HG03039 (cell line): ENCODE data around the gene LRRC4C.

Source experiments
- ATAC-seq: cut with Tn5 transposase; IDR thresholded peaks from one replicate; pipeline ENCODE4 v1.9.1; 2021; ENCODE audit warnings: mild to moderate bottlenecking, moderate library complexity; ENCODE audit not compliant: unreplicated experiment

LRRC4C gene

DNA sequence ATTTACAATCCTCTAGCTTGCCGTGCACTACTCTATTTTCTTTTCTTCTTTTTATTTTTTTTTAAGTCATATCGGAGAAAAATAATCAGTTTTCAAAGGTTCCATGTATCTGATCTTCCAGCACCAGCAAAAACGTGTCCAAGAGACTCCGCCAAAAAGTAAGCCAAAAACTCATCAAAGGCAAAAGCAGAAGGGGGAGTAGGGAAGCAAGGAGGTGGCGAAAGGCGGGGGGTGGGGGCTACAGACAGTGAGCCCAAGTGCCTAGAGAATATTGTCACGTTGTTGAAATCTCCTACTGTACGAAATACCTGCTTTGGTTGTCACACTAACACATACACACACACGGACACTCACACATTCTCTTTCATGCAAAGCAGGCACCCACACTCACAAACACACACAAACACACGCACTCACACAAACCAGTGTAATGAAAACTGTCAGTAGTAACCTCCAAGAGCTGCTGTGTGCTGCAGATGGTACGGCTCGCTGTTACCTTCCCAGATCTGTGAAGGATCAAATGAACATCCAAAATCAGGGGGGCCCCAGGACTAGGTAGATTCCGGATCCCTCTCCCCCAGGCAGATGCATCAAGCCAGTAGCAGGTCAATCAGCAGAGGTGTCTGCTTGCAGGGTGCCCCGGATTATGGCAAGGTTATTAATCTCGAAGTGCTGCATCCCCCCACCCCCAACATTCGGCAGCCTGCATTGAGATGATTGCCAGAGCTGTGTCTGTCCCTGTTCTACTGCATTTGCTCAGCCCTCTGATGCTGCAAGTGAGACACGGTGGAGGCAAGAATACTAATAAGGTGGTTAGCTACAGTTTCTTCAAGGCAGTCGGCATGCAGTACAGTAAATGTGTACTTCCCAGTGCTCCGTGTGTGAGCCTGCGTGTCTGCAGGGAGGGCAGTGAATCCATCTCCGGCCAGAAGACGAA lies at the start of gene LRRC4C:
Gene LRRC4C, minus strand, starts transcription at position 188 of the 937 bp plus-strand sequence.
- no peak for ATAC-seq

DNA sequence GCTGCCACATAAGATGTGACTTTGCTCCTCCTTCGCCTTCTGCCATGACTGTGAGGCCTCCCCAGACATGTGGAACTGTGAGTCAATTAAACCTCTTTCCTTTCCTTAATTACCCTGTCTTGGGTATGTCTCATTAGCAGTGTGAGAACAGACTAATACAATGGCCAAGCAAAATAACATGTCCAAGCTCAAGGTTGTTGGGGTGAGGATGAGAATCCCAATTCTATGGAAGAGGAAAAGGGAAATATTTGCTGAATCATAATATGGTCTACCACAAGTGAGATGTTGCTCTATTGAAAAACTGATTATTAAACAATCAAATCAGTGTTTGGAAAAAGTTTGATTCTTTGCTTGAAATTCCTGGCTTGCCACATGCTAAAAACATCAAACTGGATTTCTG lies 48.7 kb upstream of the LRRC4C start:
- ATAC-seq = no peak

DNA sequence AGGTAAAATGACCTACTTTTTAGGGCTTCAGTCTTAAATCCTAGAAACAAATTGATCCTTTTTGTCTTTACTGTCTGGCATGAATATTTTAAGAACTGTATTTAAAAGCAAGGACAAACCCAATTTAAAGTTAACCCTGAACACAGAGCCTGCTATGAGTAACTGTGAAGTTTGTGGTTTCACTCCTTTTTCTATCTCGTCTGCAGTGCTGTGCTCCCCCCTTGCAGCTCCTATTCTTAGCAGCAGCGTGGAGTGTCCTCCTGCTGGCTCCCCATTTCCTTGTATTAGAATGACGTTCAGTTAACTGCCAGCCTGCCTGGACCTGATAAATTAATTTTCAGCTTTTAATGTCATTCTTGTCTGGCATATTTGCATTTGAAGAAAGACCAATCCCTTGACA lies 40.0 kb upstream of the LRRC4C start:
- ATAC-seq = no peak

DNA sequence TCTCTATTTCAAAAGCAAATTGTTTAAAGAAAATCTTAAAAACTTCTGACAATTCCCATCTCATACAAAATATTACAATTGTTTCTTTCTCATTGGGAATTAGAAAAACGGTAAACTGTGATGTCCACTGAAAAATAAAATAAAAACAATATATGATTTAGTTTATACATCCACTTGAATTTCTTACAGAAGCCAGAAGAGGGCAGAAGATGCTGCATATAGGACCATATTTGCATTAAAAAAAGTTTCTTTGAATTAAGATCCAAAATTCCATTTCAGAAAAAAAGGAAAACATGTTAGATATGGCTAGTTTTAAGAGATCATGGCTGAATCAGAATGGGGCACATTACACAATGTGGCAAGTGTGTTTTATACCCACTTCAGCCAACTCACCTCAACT lies 39.3 kb upstream of the LRRC4C start:
- no peak for ATAC-seq

DNA sequence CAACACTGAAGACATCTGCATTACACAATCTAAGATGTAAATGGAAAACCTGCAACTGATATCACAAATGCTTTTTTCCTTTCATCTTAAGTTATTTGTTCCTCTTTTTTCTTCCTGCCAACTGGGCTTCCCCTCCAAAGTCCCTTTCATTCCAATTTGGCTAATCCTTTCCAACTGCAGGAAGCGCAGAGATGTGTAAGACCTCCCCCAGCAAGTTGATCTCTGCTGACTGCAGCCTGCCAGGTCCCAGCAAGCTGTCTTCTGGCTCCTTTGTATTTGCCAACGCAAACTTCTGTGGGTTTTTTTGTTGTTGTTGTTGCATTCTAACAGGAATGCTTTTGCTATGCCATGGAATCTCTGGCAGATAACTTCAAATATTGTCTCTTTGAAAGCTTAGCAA lies 38.5 kb upstream of the LRRC4C start:
- ATAC-seq = no peak

DNA sequence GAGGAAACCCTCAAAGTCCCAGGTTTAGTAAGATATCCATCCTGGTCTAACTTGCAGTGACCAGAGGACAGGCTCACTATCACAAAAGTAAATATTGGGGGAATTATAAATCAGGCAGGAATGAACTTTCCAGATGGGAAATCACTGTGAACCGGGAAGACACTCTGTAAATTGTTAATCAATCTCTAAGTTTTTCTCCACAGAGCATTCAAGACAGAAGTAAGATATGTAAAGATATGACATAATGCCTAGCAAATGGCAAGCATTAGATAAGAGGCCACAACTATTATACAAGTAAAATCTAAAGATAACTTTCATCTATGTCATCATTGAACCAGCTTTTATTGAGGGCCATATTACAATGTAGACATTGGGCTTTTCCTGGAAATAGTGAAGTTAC lies 35.3 kb upstream of the LRRC4C start:
- ATAC-seq = no peak

DNA sequence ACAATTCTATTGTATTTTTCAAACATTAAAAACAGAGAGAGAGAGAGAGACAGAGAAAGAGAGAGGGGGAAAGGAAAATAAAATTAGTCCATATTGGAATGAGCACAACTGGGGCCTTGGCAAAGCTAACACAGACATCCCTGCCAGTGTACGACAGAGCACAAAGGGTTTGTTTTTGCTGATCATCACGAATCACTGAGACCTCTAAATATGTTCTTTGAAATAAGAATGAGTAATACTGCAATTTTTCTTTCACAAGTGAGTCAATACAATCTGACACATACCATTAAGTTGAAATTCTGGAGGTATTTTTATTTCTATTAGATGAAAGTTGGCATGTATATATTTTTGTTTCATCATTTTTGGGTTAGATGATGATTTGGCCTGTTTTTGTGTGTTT lies 27.0 kb upstream of the LRRC4C start:
- ATAC-seq = no peak

DNA sequence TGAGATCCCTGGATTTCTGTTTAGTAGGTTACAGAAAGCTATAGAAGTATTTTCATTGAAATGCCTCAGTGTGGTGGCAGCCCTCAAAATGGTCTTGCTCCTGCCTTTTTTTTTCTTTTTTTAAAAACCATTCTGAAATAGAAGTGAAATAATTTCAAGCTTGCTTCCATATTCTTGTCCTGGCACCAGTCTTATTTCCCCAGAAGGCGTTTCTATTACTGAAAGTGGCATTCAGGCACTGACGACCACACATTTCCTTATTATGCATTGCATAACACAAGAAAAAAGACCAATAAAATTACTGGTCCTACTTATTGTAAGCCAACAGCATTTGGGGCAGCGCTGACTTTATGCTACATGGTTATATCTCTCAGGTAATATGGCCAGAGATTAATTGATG lies 24.5 kb upstream of the LRRC4C start:
- ATAC-seq = no peak

DNA sequence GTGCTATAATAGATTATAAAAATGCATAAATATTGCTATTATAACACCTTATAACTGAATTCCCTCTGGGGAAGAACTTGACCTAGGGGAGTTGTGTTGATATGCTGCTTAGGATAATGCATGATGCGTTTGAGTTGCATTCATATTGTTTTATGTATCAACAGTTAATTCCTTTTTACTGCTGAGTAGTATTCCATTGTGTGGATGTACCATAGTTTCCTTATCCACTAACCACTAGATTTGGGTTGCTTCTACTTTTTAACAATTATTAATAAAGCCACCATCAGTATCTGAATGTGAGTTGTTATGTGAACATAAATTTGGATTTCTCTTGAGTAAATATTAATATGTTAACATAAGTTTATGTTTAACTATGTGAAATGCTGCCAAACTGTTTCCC lies 19.7 kb upstream of the LRRC4C start:
- ATAC-seq = no peak

DNA sequence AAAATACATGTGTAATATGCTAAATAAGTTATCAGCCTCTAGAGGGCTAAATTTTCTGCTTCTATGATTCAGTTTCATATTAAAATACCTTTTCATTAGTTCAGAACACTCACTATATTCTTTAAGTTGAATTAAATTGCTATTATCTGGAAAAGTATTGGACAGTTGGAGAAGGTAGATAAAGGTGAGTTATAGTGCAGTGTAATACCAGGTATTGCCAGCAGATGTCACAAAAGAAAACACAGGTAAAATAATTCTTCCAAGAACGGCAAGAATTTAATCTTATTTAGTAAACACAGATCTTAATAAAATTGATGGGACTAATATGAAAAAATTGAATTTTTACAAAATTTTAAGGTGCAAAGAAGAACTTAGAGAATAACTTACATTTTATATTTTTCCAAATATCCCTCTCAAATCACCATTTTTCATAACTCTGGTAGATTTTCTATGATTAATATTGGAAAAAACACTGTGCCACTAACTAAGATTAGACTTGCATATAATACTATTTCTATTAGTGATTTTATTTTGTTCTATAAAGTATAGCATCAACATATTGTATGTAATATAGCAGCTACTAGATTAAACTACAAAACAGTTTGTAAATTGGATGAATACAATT lies 1.7 kb upstream of the LRRC4C start:
- no peak for ATAC-seq

DNA sequence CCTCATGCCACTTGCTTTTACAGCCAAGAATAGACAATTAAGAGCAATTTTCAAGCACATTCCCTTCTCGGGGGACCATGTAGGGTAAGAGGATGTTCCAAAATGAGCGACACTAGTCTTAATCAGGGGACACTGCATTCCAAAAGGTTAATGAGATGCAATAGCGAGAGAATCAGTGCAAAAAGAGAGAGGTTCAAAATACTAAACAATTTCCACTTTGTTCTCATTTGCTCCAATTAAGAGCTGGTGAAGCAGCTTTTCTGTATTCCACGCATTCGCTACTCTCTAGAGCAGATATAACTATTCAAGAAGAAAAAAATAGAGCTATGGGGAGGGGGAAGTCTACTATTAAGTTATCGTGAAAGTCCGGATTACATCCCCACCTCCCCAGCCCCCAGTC lies 811 bp downstream of the LRRC4C start:
- no peak for ATAC-seq

DNA sequence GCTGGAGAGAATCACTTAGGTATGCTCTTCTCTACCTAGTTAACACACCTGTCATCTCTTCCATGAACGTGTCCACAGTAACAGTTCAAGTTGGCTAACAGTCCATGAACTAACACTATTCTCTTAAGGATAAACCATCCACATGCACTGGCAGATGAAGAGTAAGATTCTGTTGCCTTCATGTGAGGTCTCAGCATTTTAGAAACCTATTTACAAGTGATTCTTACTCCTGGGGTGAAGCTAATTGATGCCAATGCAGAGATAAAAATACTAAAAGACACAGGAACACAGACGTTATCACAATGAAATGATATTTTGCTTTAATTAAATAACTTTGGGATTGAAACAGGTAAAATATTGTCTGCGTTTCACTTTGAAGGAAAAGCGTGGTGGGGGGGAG lies 1.3 kb downstream of the LRRC4C start:
- ATAC-seq = no peak

DNA sequence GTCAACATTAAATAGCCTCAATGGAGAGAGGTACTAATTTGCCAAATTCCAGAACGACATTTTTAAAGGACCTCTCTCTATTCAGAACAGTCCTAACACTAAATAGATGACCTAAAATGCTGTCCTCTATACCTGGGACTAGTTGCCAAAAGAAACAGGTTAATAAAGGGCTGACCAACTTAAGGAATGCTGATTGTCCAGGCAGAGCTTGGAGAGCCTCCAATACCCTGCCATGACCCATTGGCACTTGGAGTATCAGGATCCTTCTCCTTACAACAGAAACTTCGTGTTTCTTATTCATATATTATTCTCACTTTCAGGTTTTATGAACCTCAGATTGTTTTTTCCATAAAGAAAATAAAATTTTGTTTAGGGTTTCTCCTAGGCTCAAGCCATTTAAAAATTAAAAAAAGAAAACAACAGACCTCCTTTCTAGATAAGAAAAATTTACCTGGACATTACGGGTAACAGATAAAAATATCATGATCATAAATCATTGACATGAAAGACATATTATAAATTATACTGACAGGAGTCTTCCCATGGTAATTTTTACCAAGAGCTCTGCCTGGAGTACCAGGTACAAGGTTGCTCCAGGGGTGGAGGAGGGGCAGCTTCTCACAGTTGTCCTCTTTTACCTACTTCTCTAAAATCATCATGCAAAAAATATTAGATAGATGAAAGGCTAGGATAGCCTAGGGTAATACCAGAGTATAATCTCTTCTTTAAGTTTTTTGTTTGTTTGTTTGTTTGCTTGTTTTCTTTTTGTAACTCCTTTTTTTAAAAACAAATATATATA lies 2.0 kb downstream of the LRRC4C start:
- no peak for ATAC-seq

DNA sequence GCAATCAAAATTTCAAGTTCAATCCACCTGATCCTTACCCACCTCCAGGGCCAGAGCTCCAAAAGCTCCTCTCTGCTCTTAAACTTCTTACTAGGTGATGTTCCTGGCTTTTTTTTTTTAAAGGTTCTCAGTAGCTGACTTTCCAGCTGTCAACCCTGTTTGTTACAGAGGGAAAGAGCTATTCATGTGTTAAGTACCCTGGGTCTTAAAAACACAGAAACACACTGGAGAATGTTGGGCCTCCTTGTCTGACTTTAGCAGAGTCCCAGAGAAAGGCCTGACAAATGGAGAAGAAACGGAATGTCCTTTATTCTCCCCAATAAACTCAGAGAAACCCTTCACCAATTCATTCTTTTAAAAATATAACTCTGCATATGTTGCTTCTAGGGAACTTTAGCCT lies 3.2 kb downstream of the LRRC4C start:
- no peak for ATAC-seq

DNA sequence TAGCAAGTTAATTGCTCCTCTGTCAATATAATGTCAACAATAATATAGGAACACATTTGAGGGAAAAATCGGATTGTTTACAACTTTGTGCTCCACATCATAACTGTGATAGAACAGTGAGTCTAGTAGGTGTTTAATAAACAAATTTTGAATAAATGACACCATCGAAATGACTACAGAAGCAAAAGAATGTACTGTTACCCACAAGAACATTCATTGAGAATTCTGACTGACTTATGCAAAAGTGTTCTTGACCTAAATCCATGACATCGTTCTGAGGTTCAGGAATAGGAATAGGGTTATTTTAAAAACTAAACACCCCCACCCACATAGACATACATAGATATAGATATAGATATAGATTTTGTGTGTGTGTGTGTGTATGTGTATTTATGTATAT lies 8.4 kb downstream of the LRRC4C start:
- no peak for ATAC-seq

DNA sequence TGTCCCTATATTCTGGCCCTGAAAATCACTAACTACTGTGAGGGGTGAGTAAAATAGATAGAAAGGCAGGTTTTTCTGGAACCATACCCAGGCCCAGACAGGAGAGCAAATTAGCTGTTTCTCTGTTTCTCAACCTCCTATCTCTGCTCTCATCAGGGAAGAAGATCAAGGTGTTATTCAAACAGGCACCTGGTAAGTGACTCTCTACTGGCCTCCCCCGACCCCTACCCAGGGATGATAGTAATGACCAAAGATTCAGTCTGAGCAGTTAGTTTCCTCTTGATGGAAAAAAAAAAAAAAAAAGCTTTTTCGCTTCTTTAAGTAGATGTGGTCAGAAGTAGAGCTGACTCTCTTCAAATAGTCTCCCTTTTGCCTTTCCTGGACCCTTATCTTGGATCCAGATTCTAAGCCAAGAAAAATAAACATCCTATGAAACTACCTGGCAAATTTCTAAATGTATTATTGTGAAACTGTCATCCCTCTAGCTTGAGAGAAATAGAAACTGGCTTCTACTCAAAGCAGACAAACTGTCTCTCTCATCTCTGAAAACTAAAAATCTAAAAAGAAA lies 9.9 kb downstream of the LRRC4C start:
- no peak for ATAC-seq

DNA sequence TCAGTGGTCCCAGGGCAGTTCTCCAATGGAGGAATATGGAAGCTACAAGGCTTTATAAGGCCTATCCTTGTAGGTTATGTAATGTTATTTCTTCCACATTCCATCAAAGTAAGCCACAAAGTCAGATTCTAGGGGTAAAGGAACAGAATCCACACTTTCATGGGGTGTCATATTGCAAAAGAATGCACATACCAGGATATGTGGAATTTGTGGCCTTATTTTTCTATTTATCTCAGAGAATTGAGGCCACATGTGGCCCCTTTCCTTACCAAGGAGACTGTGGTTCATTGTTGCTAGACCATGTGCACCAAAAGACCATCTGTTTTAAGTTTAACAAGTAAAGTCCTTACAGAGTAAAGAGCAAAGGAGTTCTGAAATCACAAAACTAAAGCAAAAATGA lies 12.9 kb downstream of the LRRC4C start:
- no peak for ATAC-seq

DNA sequence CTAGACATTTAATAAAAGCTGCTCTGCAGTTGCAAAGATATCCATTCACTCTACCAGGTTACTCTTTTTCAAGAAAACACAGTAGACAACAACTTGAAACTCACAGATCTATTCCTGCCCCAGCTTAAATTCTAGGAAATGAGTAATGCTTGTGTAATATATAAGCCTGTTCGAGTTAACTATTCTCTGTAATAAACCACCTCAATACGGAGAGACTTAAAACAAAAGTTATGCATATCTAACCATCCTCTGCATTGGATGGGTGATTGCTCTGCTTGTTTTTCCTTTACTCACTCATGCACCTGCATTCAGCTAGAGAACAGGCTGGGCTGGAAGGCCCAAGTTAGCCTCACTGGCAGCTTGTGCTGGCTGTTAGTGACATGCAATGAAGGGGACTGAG lies 13.3 kb downstream of the LRRC4C start:
- ATAC-seq = no peak

DNA sequence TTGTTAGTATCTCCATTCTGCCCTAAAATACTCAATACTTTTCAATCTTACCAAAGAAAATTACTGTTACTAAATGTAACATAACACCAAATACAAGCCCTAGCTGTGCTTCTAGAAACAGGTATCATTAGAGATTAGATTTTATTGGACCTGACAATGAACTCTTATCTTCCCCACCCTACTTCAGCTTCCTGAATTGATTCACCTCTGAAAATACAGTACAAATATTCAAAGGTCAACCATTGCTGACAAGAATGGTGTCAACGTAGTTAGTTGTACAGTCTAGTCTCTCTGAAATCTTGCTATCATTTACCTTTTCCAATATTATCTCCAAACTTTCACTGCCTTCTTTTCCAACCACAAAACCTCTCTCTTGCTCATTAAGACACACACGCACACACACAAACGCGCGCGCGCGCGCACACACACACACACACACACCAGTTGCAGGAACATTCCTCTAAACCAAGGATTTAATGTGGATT lies 22.4 kb downstream of the LRRC4C start:
- ATAC-seq = no peak

DNA sequence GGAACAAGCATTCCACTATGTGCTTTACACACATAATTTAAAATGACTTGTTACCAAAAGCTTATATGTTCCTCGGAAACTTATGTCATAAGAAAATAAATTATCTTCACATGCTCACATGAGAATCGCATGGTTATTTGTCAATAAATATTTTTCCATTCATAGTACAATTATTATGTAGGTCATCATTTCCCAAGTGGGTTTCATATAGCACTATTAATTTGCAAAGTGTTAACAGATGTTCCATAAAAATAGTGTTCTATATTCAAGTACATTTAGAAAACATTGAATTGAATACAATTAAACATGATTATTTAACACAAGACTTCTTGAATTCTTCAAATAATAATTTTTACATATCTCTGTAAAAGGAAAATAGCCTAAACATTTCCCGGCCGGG lies 23.9 kb downstream of the LRRC4C start:
- no peak for ATAC-seq

DNA sequence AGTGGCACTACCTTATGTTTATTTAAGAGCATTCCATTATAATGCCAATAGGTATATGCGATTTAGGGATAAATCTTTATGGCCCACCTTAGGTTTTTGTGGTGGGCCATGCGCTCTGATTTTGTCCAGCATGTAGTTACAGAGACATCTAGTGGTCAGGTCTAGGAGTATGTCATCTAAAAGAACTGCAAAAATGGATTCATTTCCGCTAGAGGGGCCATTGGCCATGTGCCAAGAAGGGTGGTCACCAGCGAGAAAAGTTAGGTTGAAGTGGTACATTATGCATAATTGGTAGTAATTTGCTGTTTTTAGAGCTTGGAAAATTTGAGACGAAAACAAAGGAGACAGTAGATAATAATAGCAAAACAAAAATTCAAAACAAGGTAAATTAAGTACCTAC lies 27.7 kb downstream of the LRRC4C start:
- no peak for ATAC-seq
